Activated CD4-positive, alpha-beta T cell treated with anti-CD3 and anti-CD28 coated beads, Interleukin-2, amount 10 ng/mL, durations not matched to agents 7 days and 5 days (primary cell): ENCODE results near the gene CIZ1. TPM values are rescaled to one million over a fixed set of nuclear protein-coding genes. Genes with fewer than 3 reads are reported as not detected.
"Not testable (repeated sequence)": the region's sequence is repeated elsewhere in the genome, so short reads cannot be mapped to it uniquely, and the experiment has no call there.

Source experiments
- CTCF ChIA-PET: fragments of 350-600 bp; sonication (Branson Sonifier 250); formaldehyde crosslinking; loops from one replicate; lab custom pipeline; 2021; ENCODE audit warnings: antibody characterized with exemption; lab: Charles Lee
- POLR2A ChIA-PET: fragments of 350-600 bp; sonication (Branson Sonifier 250); formaldehyde crosslinking; loops from one replicate; lab custom pipeline; 2021; ENCODE audit warnings: antibody characterized with exemption; lab: Charles Lee
- DNase-seq: peaks from one replicate; pipeline ENCODE4 v3.0.0-alpha.2; 2020
- H3K27ac Mint-ChIP-seq: one replicate; pipeline ENCODE4 v1.8.0; 2021; ENCODE audit warnings: mild to moderate bottlenecking, moderate library complexity, mixed read lengths
- H3K27me3 Mint-ChIP-seq: one replicate; pipeline ENCODE4 v1.8.0; 2021; ENCODE audit warnings: mixed read lengths
- H3K36me3 Mint-ChIP-seq: one replicate; pipeline ENCODE4 v1.8.0; 2021; ENCODE audit warnings: low read depth, mixed read lengths
- H3K4me1 Mint-ChIP-seq: one replicate; pipeline ENCODE4 v1.8.0; 2021; ENCODE audit warnings: mixed read lengths
- H3K4me3 Mint-ChIP-seq: one replicate; pipeline ENCODE4 v1.8.0; 2021; ENCODE audit warnings: mild to moderate bottlenecking, moderate library complexity, mixed read lengths
- H3K9me3 Mint-ChIP-seq: one replicate; pipeline ENCODE4 v1.8.0; 2021; ENCODE audit warnings: mixed read lengths
- total RNA-seq, 2 experiments: library from RNA; stranded (reverse); gene quantifications; one replicate each; pipeline ENCODE4 v1.2.3, GENCODE V29; 2021

CIZ1 gene
- 100 to 1,000 TPM; 128 to 129 TPM for total RNA-seq

DNA sequence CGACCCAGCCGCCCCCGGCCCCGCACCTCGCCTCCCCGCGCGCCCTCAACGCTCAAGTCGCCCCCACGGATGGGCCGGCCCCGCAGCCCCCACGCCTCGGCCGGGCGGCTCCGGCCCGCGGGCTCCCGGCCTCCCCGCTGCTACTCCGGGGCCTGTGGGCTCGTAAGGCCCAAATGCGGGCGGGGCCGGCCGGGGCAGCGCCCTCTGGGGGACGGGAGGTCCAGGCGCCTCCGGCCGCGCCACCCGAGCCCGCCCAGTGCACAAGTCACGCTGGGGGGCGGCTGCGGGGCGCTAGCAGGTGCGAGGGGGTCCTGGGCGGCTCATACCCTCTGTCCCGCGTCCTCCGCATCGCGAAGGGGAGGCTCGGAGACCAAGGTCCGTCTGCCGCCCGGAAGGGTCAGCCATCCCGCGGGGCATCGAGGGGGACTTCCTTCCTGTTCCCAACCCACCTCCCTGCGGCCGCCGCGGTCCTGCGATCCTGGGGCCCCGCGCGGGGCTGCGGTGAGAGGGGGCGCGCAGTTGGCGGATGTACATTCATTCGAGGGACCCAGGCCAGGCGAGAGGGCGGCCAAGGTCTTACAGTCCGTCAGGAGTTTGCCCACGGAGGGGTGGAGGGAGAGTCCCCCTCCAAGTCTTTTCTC is at the start of gene CIZ1:
Gene CIZ1, minus strand, starts transcription at position 167 of the 641 bp plus-strand sequence. CDS start 715 bp downstream, outside the sequence.
- POLR2A ChIA-PET, result no interaction called here
- Mint-ChIP-seq H3K27me3 (peaks cover 4% of the 10 kb centered on the region), H3K9me3 (no peaks in the 10 kb centered on the region), H3K4me1 (peaks cover 36% of the 10 kb centered on the region), H3K4me3 (peak within 1 kb of the TSS; percentile 93), H3K36me3 (peaks cover 19% of the 10 kb centered on the region), H3K27ac (peak within 1 kb of the TSS; percentile 92)
- peak; percentile 70 for DNase-seq
- CTCF ChIA-PET, result interaction anchor here (0.7 to 2.2 kb wide), 8 partner anchors 8 to 250 kb away, joined by 3 to 12 read pairs (median 4); no protein-coding TSS in a partner anchor

GRCh38 chr9:128233817-128234406 is 42.5 kb upstream of the CIZ1 start:
- no peak for DNase-seq
- Mint-ChIP-seq H3K4me1 (no peaks in the 10 kb centered on the region), H3K9me3 (no peaks in the 10 kb centered on the region), H3K36me3 (no peaks in the 10 kb centered on the region), H3K4me3 (no peak overlapping the region), H3K27ac (no peak overlapping the region), H3K27me3 (no peaks in the 10 kb centered on the region)
- CTCF ChIA-PET, result no interaction called here
- POLR2A ChIA-PET, result no interaction called here

GRCh38 chr9:128232528-128233428 is 41.4 kb upstream of the CIZ1 start:
- ChIA-PET CTCF (interaction anchor here (0.5 to 1.1 kb wide), 3 partner anchors 68 to 834 kb away, joined by 3 to 4 read pairs (median 4); no protein-coding TSS in a partner anchor), POLR2A (no interaction called here)
- no peak overlapping the region for H3K4me3 Mint-ChIP-seq
- H3K36me3 Mint-ChIP-seq, result no peaks in the 10 kb centered on the region
- H3K27me3 Mint-ChIP-seq, result no peaks in the 10 kb centered on the region
- no peaks in the 10 kb centered on the region for H3K4me1 Mint-ChIP-seq
- no peak for DNase-seq
- no peaks in the 10 kb centered on the region for H3K9me3 Mint-ChIP-seq
- no peak overlapping the region for H3K27ac Mint-ChIP-seq

GRCh38 chr9:128231638-128232527 is 40.5 kb upstream of the CIZ1 start:
- ChIA-PET POLR2A (no interaction called here), CTCF (interaction anchor here (0.5 to 1.2 kb wide), 4 partner anchors 13 to 835 kb away, joined by 3 to 4 read pairs (median 4); no protein-coding TSS in a partner anchor)
- H3K4me1 Mint-ChIP-seq, result no peaks in the 10 kb centered on the region
- no peak overlapping the region for H3K4me3 Mint-ChIP-seq
- no peaks in the 10 kb centered on the region for H3K36me3 Mint-ChIP-seq
- H3K27me3 Mint-ChIP-seq, result no peaks in the 10 kb centered on the region
- no peak for DNase-seq
- no peaks in the 10 kb centered on the region for H3K9me3 Mint-ChIP-seq
- no peak overlapping the region for H3K27ac Mint-ChIP-seq

- H3K36me3 Mint-ChIP-seq, H3K4me1 Mint-ChIP-seq, DNase-seq, POLR2A ChIA-PET, H3K9me3 Mint-ChIP-seq, H3K4me3 Mint-ChIP-seq, H3K27ac Mint-ChIP-seq, H3K27me3 Mint-ChIP-seq: not testable (repeated sequence)
- CTCF ChIA-PET, result interaction anchor here (1.2 kb wide), 1 partner anchor 12 kb away, joined by 4 read pairs; no protein-coding TSS in a partner anchor
Measured at GRCh38 chr9:128230897-128231296, 39.5 kb upstream of the CIZ1 start.

GRCh38 chr9:128226412-128226801 is 35.0 kb upstream of the CIZ1 start:
- no peaks in the 10 kb centered on the region for H3K9me3 Mint-ChIP-seq
- H3K27me3 Mint-ChIP-seq, result no peaks in the 10 kb centered on the region
- H3K36me3 Mint-ChIP-seq, result no peaks in the 10 kb centered on the region
- H3K4me3 Mint-ChIP-seq, result no peak overlapping the region
- H3K4me1 Mint-ChIP-seq, result no peaks in the 10 kb centered on the region
- ChIA-PET POLR2A (no interaction called here), CTCF (no interaction called here)
- DNase-seq, result no peak
- H3K27ac Mint-ChIP-seq, result no peak overlapping the region

GRCh38 chr9:128225770-128226411 is 34.5 kb upstream of the CIZ1 start:
- H3K9me3 Mint-ChIP-seq, result no peaks in the 10 kb centered on the region
- ChIA-PET POLR2A (no interaction called here), CTCF (interaction anchor here (1.4 kb wide), 1 partner anchor 29 kb away, joined by 3 read pairs; no protein-coding TSS in a partner anchor)
- no peaks in the 10 kb centered on the region for H3K4me1 Mint-ChIP-seq
- DNase-seq, result no peak
- no peak overlapping the region for H3K4me3 Mint-ChIP-seq
- H3K27me3 Mint-ChIP-seq, result no peaks in the 10 kb centered on the region
- H3K36me3 Mint-ChIP-seq, result no peaks in the 10 kb centered on the region
- no peak overlapping the region for H3K27ac Mint-ChIP-seq

DNA sequence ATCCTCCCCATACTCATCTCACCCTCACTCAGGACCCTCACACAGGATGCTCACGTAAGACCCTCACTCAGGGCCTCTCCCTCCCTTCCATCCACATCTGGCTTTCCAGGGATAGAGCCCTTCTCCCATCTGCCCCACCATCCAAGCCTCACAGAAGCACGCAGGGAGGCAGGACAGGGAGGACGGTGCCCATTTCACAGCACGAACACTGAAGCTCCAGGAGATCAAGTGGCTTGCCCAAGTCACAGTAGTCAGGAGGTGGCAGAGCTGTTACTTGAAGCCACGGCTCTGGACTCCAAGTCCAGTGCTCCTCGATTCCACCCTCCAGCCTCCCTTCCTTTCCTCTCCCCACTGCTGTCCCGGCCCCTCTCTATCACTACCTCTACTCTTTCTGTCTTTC is 33.5 kb upstream of the CIZ1 start:
- H3K27ac Mint-ChIP-seq, result no peak overlapping the region
- no peak overlapping the region for H3K4me3 Mint-ChIP-seq
- H3K27me3 Mint-ChIP-seq, result no peaks in the 10 kb centered on the region
- H3K36me3 Mint-ChIP-seq, result no peaks in the 10 kb centered on the region
- H3K9me3 Mint-ChIP-seq, result no peaks in the 10 kb centered on the region
- H3K4me1 Mint-ChIP-seq, result no peaks in the 10 kb centered on the region
- CTCF ChIA-PET, result interaction anchor here (1.3 to 1.4 kb wide), 2 partner anchors 16 to 30 kb away, joined by 3 read pairs; no protein-coding TSS in a partner anchor
- no peak for DNase-seq
- POLR2A ChIA-PET, result no interaction called here

DNA sequence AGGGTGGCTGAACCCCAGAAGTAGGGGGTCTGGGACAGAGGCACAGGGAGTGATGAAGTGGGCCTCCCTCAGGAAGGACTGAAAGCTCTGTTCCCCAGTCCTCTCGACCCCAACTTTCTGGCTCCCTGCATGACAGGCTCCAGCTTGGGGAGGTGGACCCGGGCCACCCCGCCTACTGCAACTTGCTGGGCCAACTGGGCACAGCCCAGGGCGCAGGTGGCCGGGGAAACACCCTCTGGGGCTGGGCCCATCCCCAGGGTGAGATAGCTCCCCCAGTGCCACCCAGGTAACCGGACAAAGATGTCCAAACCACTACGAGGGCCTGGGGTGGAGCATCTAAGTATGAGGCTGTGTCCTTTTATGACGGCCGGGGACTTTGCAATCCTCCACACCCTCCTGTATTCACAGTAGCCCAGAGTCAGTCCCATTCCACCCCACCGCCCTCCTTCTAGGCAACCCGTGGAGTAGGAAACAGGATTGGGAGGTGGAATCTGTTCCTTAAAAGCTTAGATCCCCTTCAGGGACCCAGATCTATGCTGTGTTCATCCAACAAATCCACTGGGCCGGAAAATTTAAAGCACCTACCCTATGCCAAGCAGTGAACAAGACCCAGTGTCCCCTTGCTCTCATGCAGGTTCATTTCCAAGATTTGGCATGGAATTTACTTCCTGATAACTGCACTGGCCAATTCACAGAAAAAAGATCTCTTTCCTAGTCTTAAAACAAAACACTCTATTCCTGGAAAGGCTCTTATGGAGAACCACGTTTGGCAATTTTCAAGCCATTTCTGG is 31.7 kb upstream of the CIZ1 start:
- Mint-ChIP-seq H3K36me3 (no peaks in the 10 kb centered on the region), H3K4me1 (peaks cover 11% of the 10 kb centered on the region), H3K4me3 (no peak overlapping the region), H3K27me3 (peaks cover 2% of the 10 kb centered on the region), H3K27ac (no peak overlapping the region), H3K9me3 (no peaks in the 10 kb centered on the region)
- ChIA-PET POLR2A (no interaction called here), CTCF (interaction anchor here (1.2 to 2.0 kb wide), 2 partner anchors 24 to 32 kb away, joined by 3 to 7 read pairs; no protein-coding TSS in a partner anchor)
- no peak for DNase-seq

DNA sequence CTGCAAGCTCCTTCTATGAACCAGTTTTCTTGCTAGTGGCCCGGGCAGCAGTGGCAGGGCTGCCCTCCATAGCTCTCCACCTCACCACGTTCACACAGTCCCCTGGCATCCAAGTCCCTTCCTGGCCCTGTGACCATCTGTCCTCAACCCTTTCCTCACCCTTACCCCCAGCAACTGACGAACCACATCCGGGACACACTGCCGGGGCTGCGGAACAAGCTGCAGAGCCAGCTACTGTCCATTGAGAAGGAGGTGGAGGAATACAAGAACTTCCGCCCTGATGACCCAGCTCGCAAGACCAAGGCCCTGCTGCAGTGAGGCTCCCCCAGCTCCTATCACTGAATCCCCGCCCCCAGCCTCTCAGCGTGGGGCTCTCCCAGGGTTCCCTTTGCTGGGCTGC is 30.7 kb upstream of the CIZ1 start:
- Mint-ChIP-seq H3K4me1 (peaks cover 14% of the 10 kb centered on the region), H3K27me3 (peaks cover 3% of the 10 kb centered on the region), H3K36me3 (no peaks in the 10 kb centered on the region), H3K9me3 (no peaks in the 10 kb centered on the region), H3K4me3 (no peak overlapping the region), H3K27ac (no peak overlapping the region)
- CTCF ChIA-PET, result interaction anchor here (0.9 to 2.1 kb wide), 3 partner anchors 18 to 25 kb away, joined by 3 to 7 read pairs (median 5); partner anchors contain the start of gene DNM1
- POLR2A ChIA-PET, result no interaction called here
- no peak for DNase-seq

DNA sequence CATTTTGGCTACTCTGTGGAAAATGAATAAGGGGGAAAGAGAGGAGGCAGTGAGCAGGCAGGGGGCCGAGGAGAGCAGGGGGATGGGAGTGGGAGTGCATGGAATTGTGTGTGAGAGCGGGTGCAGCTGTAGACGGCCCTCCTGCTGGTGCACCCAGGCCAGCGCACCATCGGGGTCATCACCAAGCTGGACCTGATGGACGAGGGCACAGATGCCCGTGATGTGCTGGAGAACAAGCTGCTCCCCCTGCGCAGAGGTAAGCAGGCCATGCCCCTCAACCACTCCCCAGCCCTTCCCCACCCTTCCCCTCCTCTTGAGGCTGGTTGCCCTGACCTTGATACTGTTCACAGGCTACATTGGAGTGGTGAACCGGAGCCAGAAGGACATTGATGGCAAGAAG is 28.5 kb upstream of the CIZ1 start:
- POLR2A ChIA-PET, result no interaction called here
- peaks cover 6% of the 10 kb centered on the region for H3K27me3 Mint-ChIP-seq

More for the DNA sequence above, 28.5 kb upstream of the CIZ1 start:
- Mint-ChIP-seq H3K9me3 (no peaks in the 10 kb centered on the region), H3K4me3 (no peak overlapping the region), H3K36me3 (no peaks in the 10 kb centered on the region), H3K4me1 (peaks cover 14% of the 10 kb centered on the region), H3K27ac (no peak overlapping the region)
- CTCF ChIA-PET, result interaction anchor here (2.1 kb wide), 2 partner anchors 21 to 29 kb away, joined by 5 to 12 read pairs; partner anchors contain the start of gene CIZ1
- DNase-seq, result no peak
